Endothelial cell (in vitro differentiated cells): ENCODE measurements around the gene GJC3. TPM values are rescaled to one million over a fixed set of nuclear protein-coding genes. Genes with fewer than 3 reads are reported as not detected.
"Not testable (repeated sequence)": the region's sequence is repeated elsewhere in the genome, so short reads cannot be mapped to it uniquely, and the experiment has no call there.

Experiments
- DNase-seq: peaks from one replicate; pipeline ENCODE4 v3.0.0; 2021; ENCODE audit warnings: low spot score
- H3K27ac Mint-ChIP-seq: one replicate; pipeline ENCODE4 v1.8.0; 2021; ENCODE audit warnings: mixed read lengths, inconsistent platforms; ENCODE audit not compliant: unreplicated experiment
- H3K27me3 Mint-ChIP-seq: one replicate; pipeline ENCODE4 v1.8.0; 2021; ENCODE audit warnings: mild to moderate bottlenecking, moderate library complexity, mixed read lengths, inconsistent platforms; ENCODE audit not compliant: unreplicated experiment
- H3K36me3 Mint-ChIP-seq: one replicate; pipeline ENCODE4 v1.8.0; 2021; ENCODE audit warnings: mild to moderate bottlenecking, low read depth, mixed read lengths, inconsistent platforms; ENCODE audit not compliant: unreplicated experiment
- H3K4me1 Mint-ChIP-seq: one replicate; pipeline ENCODE4 v1.8.0; 2021; ENCODE audit warnings: mild to moderate bottlenecking, mixed read lengths, inconsistent platforms; ENCODE audit not compliant: unreplicated experiment
- H3K4me3 Mint-ChIP-seq: one replicate; pipeline ENCODE4 v1.8.0; 2021; ENCODE audit warnings: mild to moderate bottlenecking, mixed read lengths, inconsistent platforms; ENCODE audit not compliant: unreplicated experiment
- H3K9me3 Mint-ChIP-seq: one replicate; pipeline ENCODE4 v1.8.0; 2021; ENCODE audit warnings: mixed read lengths, inconsistent platforms; ENCODE audit not compliant: unreplicated experiment
- CTCF ChIP-seq: fragments of 200-600 bp; sonication (generic); IDR thresholded peaks from one replicate; pipeline ENCODE4 v1.5.0; 2021; ENCODE audit warnings: antibody characterized with exemption; ENCODE audit not compliant: unreplicated experiment
- total RNA-seq: library from RNA; stranded (reverse); fragmentation: NEBNext Ultra II Directional; extraction: Animal tissue kit (Norgen Biotek cat#: 25700); gene quantifications from one replicate; pipeline ENCODE4 v1.2.1, GENCODE V29; 2021; ENCODE audit not compliant: unreplicated experiment

The GJC3 gene
- total RNA-seq, 1 donor from 2014 or later, result 1.8 TPM

GRCh38 chr7:99898836-99899235, 30.6 kb downstream of the GJC3 start:
- Mint-ChIP-seq H3K4me1 (no peaks in the 10 kb centered on the region), H3K27me3 (no peaks in the 10 kb centered on the region), H3K36me3 (no peaks in the 10 kb centered on the region), H3K9me3 (no peaks in the 10 kb centered on the region), H3K27ac (no peak overlapping the region), H3K4me3 (no peak overlapping the region)
- TF ChIP-seq CTCF, result no peak
- DNase-seq, result no peak

- Mint-ChIP-seq H3K36me3 (no peaks in the 10 kb centered on the region), H3K4me3 (no peak overlapping the region), H3K4me1 (no peaks in the 10 kb centered on the region), H3K27ac (no peak overlapping the region), H3K9me3 (no peaks in the 10 kb centered on the region), H3K27me3 (no peaks in the 10 kb centered on the region)
- TF ChIP-seq CTCF, result no peak
- DNase-seq, result no peak
Observed at GRCh38 chr7:99898023-99898357, 31.4 kb downstream of the GJC3 start.

GRCh38 chr7:99897322-99898022, 31.9 kb downstream of the GJC3 start:
- no peak for TF ChIP-seq CTCF
- no peaks in the 10 kb centered on the region for H3K36me3 Mint-ChIP-seq
- H3K4me3 Mint-ChIP-seq, result no peak overlapping the region
- H3K4me1 Mint-ChIP-seq, result no peaks in the 10 kb centered on the region
- H3K27ac Mint-ChIP-seq, result no peak overlapping the region
- no peaks in the 10 kb centered on the region for H3K27me3 Mint-ChIP-seq
- H3K9me3 Mint-ChIP-seq, result no peaks in the 10 kb centered on the region
- no peak for DNase-seq

- no peaks in the 10 kb centered on the region for H3K27me3 Mint-ChIP-seq
- no peak overlapping the region for H3K4me3 Mint-ChIP-seq
Observed at GRCh38 chr7:99894738-99895137, 34.7 kb downstream of the GJC3 start.

GRCh38 chr7:99893280-99893679, 36.1 kb downstream of the GJC3 start:
- Mint-ChIP-seq H3K27ac (no peak overlapping the region), H3K27me3 (no peaks in the 10 kb centered on the region), H3K4me1 (no peaks in the 10 kb centered on the region), H3K4me3 (no peak overlapping the region), H3K9me3 (no peaks in the 10 kb centered on the region), H3K36me3 (peaks cover 13% of the 10 kb centered on the region)
- TF ChIP-seq CTCF, result no peak
- no peak for DNase-seq

More at GRCh38 chr7:99894738-99895137, 34.7 kb downstream of the GJC3 start:
- H3K4me1 Mint-ChIP-seq, result no peaks in the 10 kb centered on the region
- H3K27ac Mint-ChIP-seq, result no peak overlapping the region
- DNase-seq, result no peak
- no peaks in the 10 kb centered on the region for H3K9me3 Mint-ChIP-seq
- H3K36me3 Mint-ChIP-seq, result peaks cover 6% of the 10 kb centered on the region
- TF ChIP-seq CTCF, result no peak

- H3K9me3 Mint-ChIP-seq, H3K27me3 Mint-ChIP-seq, H3K4me3 Mint-ChIP-seq, H3K4me1 Mint-ChIP-seq, DNase-seq, H3K27ac Mint-ChIP-seq: not testable (repeated sequence)
- peaks cover 24% of the 10 kb centered on the region for H3K36me3 Mint-ChIP-seq
Observed at GRCh38 chr7:99890348-99890747, 39.1 kb downstream of the GJC3 start.

- not testable (repeated sequence) for H3K9me3 Mint-ChIP-seq, H3K4me3 Mint-ChIP-seq, H3K4me1 Mint-ChIP-seq, DNase-seq, H3K27ac Mint-ChIP-seq, H3K27me3 Mint-ChIP-seq
- H3K36me3 Mint-ChIP-seq, result peaks cover 24% of the 10 kb centered on the region
Observed at GRCh38 chr7:99888366-99888765, 41.1 kb downstream of the GJC3 start.
